ENCODE data around the gene LIPE.

GRCh38 chr19:42407085-42407815, 19.9 kb downstream of the LIPE start:
- TF ChIP-seq EZH2 (IDR thresholded peaks at IDR 0.05; ENCODE audit: low read length, unreplicated experiment) (no peak), CTCF (conservative IDR thresholded peaks at IDR 0.05; ENCODE audit: low read depth, low read length) (no peak)

Measured in PC-3 (cell line).